Activated CD4-positive, alpha-beta T cell treated with anti-CD3 and anti-CD28 coated beads, Interleukin-2, amount 50 U/mL, for 16 hours (primary cell): ENCODE results near the gene AIF1.
A peak's percentile ranks its signal among the peaks of the same experiment; 100 is the strongest.
"Not testable (repeated sequence)": the region's sequence is repeated elsewhere in the genome, so short reads cannot be mapped to it uniquely, and the experiment has no call there.

Source experiments
- DNase-seq: peaks from one replicate; pipeline ENCODE4 v3.0.0-alpha.2; 2020

AIF1 gene

GRCh38 chr6:31580807-31581433, 34.1 kb upstream of the AIF1 start:
- peak; percentile 92 for DNase-seq

GRCh38 chr6:31581434-31582229, 33.4 kb upstream of the AIF1 start:
- DNase-seq = no peak

GRCh38 chr6:31582230-31582643, 32.8 kb upstream of the AIF1 start, which contains the start of gene LTB:
LTB (minus strand) TSS chr6:31582424; CDS start chr6:31582417, 7 bp downstream.
- peak; percentile 70 for DNase-seq

- DNase-seq = peak; percentile 82
These were observed 29.5 kb upstream of the AIF1 start for GRCh38 chr6:31585491-31585890.

GRCh38 chr6:31586008-31586407, 29.0 kb upstream of the AIF1 start, which contains the start of gene LST1:
LST1 (plus strand) TSS chr6:31586277; CDS start chr6:31587300, 1,023 bp downstream.
- DNase-seq = no peak

- DNase-seq = peak; percentile 51
These were observed 28.3 kb upstream of the AIF1 start for GRCh38 chr6:31586599-31587281.

- DNase-seq = peak; percentile 42
These were observed 26.9 kb upstream of the AIF1 start for GRCh38 chr6:31587791-31588777.

- DNase-seq = no peak
These were observed 26.0 kb upstream of the AIF1 start for GRCh38 chr6:31588871-31589650.

- DNase-seq = not testable (repeated sequence)
These were observed 24.3 kb upstream of the AIF1 start for GRCh38 chr6:31590691-31591090.

- DNase-seq = no peak
These were observed 22.6 kb upstream of the AIF1 start for GRCh38 chr6:31592396-31592771.

- peak; percentile 73 for DNase-seq
These were observed 18.0 kb upstream of the AIF1 start for GRCh38 chr6:31597006-31597405.

GRCh38 chr6:31607317-31607716, 7.7 kb upstream of the AIF1 start:
- DNase-seq = peak; percentile 45

- DNase-seq = no peak
These were observed 5.3 kb upstream of the AIF1 start for GRCh38 chr6:31609519-31610406.

GRCh38 chr6:31610968-31611367, 4.1 kb upstream of the AIF1 start:
- no peak for DNase-seq

GRCh38 chr6:31614075-31614619, 887 bp upstream of the AIF1 start:
- DNase-seq = no peak

- DNase-seq = peak; percentile 39
These were observed 714 bp downstream of the AIF1 start for GRCh38 chr6:31615748-31616147.

GRCh38 chr6:31617010-31617409, 2.0 kb downstream of the AIF1 start:
- DNase-seq = no peak

GRCh38 chr6:31619805-31620585, 5.0 kb downstream of the AIF1 start:
- DNase-seq = peak; percentile 99

GRCh38 chr6:31620586-31621319, 5.7 kb downstream of the AIF1 start, which contains the start of gene PRRC2A:
PRRC2A (plus strand) TSS chr6:31620715; CDS start chr6:31622790, 2,075 bp downstream.
- peak; percentile 80 for DNase-seq
